HG03103 (cell line): ENCODE results near the gene ACTR3.
A peak's percentile ranks its signal among the peaks of the same experiment; 100 is the strongest.

Source experiments
- ATAC-seq: cut with Tn5 transposase; IDR thresholded peaks from one replicate; pipeline ENCODE4 v1.9.1; 2021; ENCODE audit warnings: low read depth; ENCODE audit not compliant: unreplicated experiment

Gene ACTR3

GRCh38 chr2:113963965-113964364, 74.1 kb downstream of the ACTR3 start:
- no peak for ATAC-seq

- no peak for ATAC-seq
Measured at GRCh38 chr2:113964436-113964835, 74.5 kb downstream of the ACTR3 start.

- no peak for ATAC-seq
Measured at GRCh38 chr2:113965228-113965627, 75.3 kb downstream of the ACTR3 start.

- peak; percentile 85 for ATAC-seq
Measured at GRCh38 chr2:113965644-113966043, 75.8 kb downstream of the ACTR3 start.

- no peak for ATAC-seq
Measured at GRCh38 chr2:113966171-113966570, 76.3 kb downstream of the ACTR3 start.

- ATAC-seq = no peak
Measured at GRCh38 chr2:113966832-113967231, 76.9 kb downstream of the ACTR3 start.

- no peak for ATAC-seq
Measured at GRCh38 chr2:113967272-113967671, 77.4 kb downstream of the ACTR3 start.

GRCh38 chr2:113972766-113973165, 82.9 kb downstream of the ACTR3 start:
- no peak for ATAC-seq

- no peak for ATAC-seq
Measured at GRCh38 chr2:113973810-113974209, 83.9 kb downstream of the ACTR3 start.

- ATAC-seq = no peak
Measured at GRCh38 chr2:113974727-113975126, 84.8 kb downstream of the ACTR3 start.

- ATAC-seq = no peak
Measured at GRCh38 chr2:113976277-113976928, 86.5 kb downstream of the ACTR3 start.

- no peak for ATAC-seq
Measured at GRCh38 chr2:113977060-113977659, 87.3 kb downstream of the ACTR3 start.

GRCh38 chr2:113977660-113978523, 88.0 kb downstream of the ACTR3 start:
- ATAC-seq = no peak

- no peak for ATAC-seq
Measured at GRCh38 chr2:113978524-113979190, 88.8 kb downstream of the ACTR3 start.

GRCh38 chr2:113979191-113980128, 89.6 kb downstream of the ACTR3 start:
- no peak for ATAC-seq

- no peak for ATAC-seq
Measured at GRCh38 chr2:113980946-113981345, 91.1 kb downstream of the ACTR3 start.

- ATAC-seq = no peak
Measured at GRCh38 chr2:113981404-113982134, 91.7 kb downstream of the ACTR3 start.

- no peak for ATAC-seq
Measured at GRCh38 chr2:113985554-113986397, 95.9 kb downstream of the ACTR3 start.
